GM12865 (cell line): ENCODE results near the gene KLRF1.

Experiments used
- DNase-seq: peaks from one replicate; pipeline ENCODE4 v3.0.0; 2010; ENCODE audit warnings: low read depth
- H3K4me3 ChIP-seq: 2 replicates; pipeline ENCODE4 v1.5.1; 2011; ENCODE audit warnings: mild to moderate bottlenecking, low read depth, low read length, control low read depth
- TF ChIP-seq, protein P1 (sequence below): IDR thresholded peaks from 2 replicates; pipeline ENCODE4 v1.5.1; 2011; ENCODE audit warnings: low read length, control low read depth, low read depth, inconsistent platforms; ENCODE audit not compliant: insufficient read depth; ENCODE audit errors: missing control alignments

The KLRF1 gene

DNA sequence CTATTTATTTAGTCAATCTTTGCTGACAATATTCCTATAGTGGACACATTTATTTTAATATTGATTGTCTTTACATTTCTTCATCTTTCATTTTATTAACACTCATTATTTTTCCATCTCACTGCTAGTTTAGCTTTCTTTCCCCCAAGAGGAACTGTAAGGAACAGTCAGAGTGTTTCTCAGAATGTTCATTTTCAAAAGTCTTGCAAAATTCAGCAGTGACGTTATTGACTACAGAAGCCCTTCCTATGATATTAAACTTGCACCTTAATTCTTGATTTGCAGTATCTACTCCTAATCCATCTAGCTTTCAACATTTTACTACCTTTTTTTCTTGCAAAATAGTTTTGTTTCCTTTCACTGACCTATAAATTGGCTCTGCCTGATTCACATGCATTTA, 28.9 kb downstream of the KLRF1 start:
- no peak overlapping the region for H3K4me3 ChIP-seq
- TF ChIP-seq, protein P1, sequence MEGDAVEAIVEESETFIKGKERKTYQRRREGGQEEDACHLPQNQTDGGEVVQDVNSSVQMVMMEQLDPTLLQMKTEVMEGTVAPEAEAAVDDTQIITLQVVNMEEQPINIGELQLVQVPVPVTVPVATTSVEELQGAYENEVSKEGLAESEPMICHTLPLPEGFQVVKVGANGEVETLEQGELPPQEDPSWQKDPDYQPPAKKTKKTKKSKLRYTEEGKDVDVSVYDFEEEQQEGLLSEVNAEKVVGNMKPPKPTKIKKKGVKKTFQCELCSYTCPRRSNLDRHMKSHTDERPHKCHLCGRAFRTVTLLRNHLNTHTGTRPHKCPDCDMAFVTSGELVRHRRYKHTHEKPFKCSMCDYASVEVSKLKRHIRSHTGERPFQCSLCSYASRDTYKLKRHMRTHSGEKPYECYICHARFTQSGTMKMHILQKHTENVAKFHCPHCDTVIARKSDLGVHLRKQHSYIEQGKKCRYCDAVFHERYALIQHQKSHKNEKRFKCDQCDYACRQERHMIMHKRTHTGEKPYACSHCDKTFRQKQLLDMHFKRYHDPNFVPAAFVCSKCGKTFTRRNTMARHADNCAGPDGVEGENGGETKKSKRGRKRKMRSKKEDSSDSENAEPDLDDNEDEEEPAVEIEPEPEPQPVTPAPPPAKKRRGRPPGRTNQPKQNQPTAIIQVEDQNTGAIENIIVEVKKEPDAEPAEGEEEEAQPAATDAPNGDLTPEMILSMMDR = no peak
- DNase-seq = no peak

DNA sequence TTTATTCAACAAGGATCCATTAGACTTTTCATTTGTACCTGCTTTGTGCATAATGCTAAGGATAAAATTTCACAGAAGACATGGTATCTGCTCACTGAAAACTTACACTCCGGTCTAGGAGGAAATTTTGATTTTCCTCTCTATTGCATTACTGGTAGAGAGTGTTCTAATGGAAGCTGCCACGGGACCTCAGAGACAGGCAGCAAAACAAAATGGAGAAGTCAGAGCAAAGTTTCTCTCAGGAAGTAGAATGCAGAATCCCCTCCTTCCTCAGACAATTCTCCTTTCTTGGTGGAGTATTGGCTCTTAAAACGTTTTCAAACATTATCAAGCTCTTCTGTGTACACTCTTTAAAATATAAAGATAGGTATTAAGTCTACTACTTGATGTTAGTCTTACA, 29.6 kb downstream of the KLRF1 start:
- TF ChIP-seq, protein P1 = no peak
- no peak for DNase-seq

DNA sequence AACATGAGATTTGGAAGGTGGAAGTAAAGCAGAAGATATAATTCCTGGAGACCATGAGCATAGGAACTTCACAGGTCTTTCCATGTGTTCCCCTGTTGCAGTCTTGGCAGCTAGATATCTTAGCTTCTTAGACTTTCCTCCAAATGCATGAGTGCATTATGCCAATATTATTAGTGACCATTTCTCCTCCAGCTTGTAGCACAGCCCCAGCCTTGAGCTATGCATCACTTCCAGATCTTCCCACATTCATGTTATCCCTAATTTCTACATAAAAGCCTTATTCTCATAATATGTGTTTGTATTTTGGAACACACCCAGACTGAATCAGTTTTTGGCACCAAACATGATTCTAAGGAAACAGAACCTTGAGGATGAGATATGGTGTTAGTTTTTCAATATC, 30.9 kb downstream of the KLRF1 start:
- TF ChIP-seq, protein P1 = no peak

More for the DNA sequence above, 29.6 kb downstream of the KLRF1 start:
- no peak overlapping the region for H3K4me3 ChIP-seq

DNA sequence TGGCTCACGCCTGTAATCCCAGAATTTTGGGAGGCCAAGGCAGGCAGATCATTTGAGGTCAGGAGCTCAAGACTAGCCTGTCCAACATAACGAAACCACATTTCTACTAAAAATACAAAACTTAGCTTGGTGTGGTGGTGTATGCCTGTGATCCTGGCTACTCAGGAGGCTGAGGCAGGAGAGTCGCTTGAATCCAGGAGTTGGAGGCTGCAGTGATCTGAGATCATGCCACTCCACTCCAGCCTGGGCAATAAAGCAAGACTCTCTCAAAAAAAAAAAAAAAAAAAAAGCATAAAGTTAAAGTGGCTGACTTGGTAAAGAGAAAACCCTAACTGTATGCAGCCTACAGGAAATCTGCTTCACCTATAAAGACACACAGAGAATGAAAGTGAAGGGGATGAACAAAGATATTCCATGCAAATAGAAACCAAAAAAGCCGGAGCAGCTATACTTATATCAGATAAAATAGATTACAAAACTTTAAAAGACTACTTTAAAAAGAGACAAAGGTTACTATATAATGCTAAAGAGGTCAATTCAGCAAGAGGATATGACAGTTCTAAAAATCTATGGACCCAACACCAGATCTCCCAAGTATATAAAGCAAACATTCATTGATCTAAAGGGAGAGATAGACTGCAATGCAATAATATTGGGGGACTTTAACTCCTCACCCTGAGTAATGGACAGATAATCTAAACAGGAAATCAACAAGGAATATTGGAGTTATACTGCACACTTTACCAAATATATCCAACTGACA, 37.8 kb downstream of the KLRF1 start:
- DNase-seq = peak; percentile 28
- TF ChIP-seq, protein P1 = no peak

More for the DNA sequence above, 30.9 kb downstream of the KLRF1 start:
- H3K4me3 ChIP-seq = no peak overlapping the region
- no peak for DNase-seq

DNA sequence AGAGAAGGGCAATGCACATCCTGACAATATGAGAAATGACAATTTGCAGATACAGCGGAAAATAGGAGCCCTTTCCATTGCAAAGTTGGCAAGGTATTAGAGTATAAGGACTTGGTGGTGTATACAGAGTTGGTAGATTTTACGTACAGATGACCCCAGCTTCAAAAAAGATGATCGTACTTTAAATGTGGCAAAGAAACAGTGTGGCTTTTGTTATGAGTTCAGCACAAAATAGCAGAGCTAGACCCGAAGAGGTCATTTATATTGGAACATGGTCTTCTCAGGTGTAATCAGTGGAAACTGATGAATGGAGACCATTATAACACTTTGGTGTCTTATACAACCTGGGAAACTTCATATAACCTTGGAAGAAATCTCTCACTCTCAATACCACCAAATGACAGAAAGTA, 39.6 kb downstream of the KLRF1 start:
- TF ChIP-seq, protein P1 = no peak
- no peak for DNase-seq
- H3K4me3 ChIP-seq = peak overlapping the region; percentile 85

More for the DNA sequence above, 37.8 kb downstream of the KLRF1 start:
- peak overlapping the region; percentile 85 for H3K4me3 ChIP-seq

DNA sequence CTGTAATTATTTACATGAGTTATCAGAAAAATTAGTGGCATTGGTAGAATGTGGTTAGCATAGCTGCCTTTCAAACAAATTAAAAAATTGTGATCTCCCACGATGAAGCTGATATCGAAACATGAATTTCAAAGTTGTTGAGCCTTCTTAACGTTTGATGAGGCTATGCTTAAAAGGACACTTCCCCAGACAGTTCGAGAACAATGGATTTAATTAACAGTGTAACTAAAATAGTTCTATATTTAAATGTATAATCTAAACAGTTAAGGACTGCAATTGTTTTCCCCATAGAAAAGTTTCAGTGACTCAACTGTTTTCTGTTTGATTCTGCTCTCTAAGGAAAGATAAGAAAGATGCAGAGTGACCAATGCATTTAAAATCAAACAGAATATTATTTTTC, 40.2 kb downstream of the KLRF1 start:
- DNase-seq = no peak
- TF ChIP-seq, protein P1 = no peak

DNA sequence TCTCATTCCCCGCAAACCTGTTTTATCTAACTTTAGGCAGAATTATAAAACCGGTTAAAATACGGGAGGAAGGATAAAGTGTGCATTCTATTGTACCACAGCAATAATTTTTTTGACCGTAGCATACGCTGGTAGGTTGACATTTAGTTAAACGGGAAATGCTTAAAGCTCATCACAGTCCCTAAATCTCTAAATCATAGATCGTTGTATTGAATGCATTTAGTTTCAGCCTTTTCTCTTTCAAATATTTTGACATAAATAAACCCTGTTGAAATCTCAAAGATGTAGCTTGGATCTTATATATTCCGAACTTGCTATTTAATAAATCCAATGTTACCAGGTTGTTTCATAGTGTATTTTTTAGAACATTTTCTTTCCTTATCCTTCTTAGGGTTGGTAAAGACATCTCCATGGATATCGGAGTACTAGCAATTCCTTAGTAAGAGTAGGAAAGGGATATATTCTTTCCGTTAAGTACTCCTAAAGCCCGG, 41.1 kb downstream of the KLRF1 start:
- TF ChIP-seq, protein P1 = no peak
- peak overlapping the region; percentile 85 for H3K4me3 ChIP-seq
- DNase-seq = peak; percentile 13

More for the DNA sequence above, 40.2 kb downstream of the KLRF1 start:
- peak overlapping the region; percentile 85 for H3K4me3 ChIP-seq
